DMS 273 (cell line): ENCODE data around the gene BIK.
"Not testable (repeated sequence)": the region's sequence is repeated elsewhere in the genome, so short reads cannot be mapped to it uniquely, and the experiment has no call there.

Experiments
- DNase-seq: peaks from one replicate; lab custom pipeline; 2025; ENCODE audit not compliant: unreplicated experiment; lab: John Stamatoyannopoulos, UW

BIK gene

DNA sequence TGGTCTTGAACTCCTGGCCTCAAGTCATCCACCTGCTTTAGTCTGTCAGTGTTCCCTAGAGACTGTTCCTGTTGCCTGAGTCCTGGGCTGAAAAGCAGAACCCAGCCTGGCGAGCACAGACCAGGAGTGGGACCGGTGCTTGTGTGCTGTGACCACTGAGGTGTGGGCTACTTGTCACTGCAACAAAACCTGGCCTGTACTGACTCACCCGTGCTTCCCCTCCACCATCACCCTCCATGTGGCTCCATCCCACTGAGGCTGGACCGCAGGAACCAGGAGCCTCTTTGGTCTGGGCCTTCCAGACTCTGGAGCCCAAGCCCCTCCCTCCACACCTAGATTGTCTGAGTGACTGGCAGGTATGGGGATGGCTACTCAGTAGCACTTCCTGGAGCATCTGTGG is 24.0 kb downstream of the BIK start:
- no peak for DNase-seq

DNA sequence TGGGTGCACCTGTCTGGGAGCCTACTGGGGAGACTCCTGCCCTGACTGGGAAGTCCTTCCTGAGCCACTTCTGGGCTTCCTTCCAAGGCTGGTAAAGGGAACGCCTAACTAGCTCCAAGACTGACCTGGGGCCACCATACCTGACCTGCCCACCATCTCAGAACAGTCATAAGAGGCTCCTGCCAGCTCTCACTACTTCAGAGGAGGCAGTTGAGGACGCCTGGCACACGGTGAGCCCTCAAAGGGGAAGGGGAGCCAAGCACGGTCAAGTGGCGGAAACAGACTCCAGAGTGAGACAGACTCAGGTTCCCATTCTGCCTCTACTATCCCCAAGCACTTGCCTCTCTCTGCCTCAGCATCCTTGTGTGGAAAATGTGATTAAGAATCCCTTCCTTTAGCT is 25.0 kb downstream of the BIK start:
- no peak for DNase-seq

DNA sequence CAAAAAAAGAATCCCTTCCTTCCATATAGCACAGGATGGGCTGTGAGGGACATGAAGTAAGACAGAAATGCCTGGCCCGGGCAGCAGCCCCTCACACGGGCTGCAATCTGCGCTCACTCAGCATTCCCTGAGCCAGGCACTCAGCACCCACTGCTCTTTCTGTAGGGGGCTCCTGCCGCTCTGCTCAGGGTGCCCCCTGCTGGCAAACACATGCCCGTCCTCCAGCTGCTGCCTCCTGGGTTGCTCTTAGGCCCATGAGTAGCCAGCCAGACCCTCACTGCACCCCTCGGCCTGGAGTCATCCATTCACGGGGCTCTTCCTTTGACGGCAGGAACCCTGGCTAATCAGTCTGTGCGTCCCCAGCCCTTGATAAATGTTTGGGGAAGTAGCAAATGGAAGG is 25.7 kb downstream of the BIK start:
- peak; percentile 46 for DNase-seq

DNA sequence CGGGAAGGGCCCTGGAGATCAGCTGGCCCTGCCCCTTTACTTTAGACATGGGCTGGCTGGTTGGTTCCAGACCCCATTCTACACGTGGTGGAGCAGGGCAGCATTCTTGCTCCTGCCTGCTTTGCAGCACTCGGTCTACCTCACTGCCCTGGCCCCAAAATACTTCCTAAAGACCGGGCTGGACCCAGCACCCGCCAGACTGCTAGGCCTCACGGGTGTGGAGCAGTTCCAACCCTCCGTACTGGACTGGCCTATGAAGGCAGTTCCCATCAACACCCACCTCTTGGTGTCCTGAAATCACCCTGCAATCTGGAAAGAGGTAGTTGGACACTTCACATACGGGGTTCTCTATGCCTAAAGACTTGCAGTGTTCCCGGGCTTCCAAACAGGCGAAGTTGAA is 26.3 kb downstream of the BIK start:
- no peak for DNase-seq

DNA sequence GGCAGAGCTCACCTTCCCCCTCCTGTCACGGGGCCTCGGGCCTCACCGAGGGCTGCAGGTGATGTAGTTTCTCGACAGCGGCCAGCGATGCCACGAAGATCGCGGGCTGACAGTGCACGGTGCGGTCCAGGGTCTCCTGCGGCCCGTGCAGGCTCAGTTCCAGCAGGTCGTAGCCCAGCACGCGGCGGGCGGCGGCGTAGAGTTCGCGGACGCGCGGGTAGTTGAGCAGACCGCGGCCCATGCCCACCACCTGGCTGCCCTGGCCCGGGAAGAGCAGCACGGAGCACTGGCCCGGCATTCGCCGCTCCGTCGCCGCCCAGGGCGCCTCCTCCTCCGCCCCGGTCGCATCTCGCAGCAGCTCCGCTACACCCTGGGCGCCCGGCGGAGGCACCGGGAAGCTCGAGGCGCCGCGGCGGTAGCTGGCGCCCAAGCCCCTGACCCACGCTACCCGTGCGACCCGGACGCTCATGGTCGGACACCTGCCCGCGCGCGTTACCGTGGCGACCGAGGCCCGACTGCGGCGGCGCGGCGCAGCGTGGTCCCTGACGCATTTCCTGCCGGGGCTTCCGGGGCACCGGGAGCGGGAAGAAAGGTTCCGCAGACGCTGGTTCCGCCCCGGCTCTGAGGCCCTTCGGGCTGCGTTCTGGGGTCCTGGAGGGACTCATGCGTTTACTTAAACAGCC is 32.5 kb downstream of the BIK start, which contains the start of gene MCAT:
Gene MCAT, minus strand, starts transcription at position 519 of the 683 bp plus-strand sequence. Its CDS starts 50 bp downstream, at position 469.
- peak; percentile 89 for DNase-seq

DNA sequence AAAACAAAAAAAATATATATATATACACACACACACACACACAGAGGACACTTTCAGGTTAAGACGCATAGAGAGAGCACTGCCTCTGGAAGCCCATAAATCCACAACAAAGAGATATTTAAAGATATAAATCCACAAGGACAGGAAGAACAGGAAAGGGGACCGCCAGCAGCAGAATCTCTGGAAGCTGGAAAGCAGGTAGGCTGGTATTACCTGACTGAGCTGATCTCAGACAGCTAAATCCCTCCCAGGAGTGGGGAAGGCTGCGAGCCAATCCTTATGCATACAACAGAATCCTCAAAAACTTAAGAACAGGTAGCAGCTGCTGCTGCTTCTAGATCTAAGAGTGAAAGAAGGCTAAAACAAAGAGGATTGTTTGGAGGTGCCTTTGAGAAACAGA is 34.4 kb downstream of the BIK start:
- DNase-seq = no peak

DNA sequence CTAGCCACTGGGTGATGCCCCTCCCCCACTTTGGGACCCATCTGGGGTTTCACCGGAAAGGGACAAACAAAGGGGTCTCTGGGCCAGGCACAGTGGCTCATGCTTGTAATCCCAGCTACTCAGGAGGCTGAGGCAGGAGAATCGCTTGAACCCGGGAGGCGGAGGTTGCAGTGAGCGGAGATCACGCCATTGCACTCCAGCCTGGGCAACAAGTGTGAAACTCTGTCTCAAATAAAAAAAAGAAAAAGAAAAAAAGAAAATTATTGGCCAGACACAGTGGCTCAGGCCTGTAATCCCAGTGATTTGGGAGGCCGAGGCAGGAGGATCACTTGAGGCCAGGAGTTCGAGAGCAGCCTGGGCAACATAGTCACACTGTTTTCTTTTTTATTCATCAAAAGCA is 34.8 kb downstream of the BIK start:
- not testable (repeated sequence) for DNase-seq

DNA sequence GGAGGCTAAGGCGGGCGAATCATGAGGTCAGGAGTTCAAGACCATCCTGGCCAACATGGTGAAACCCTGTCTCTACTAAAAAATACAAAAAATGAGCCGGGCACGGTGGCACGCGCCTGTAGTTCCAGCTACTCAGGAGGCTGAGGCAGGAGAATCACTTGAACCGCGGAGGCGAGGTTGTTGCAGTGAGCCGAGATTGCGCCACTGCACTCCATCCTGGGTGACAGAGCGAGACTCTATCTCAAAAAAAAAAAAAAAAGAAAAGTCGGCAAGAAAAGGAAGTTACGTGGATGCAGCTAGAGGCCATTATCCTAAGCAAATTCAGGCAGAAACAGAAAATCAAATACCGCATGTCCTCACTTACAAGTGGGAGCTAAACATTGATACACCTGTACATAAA is 35.8 kb downstream of the BIK start:
- DNase-seq = not testable (repeated sequence)

DNA sequence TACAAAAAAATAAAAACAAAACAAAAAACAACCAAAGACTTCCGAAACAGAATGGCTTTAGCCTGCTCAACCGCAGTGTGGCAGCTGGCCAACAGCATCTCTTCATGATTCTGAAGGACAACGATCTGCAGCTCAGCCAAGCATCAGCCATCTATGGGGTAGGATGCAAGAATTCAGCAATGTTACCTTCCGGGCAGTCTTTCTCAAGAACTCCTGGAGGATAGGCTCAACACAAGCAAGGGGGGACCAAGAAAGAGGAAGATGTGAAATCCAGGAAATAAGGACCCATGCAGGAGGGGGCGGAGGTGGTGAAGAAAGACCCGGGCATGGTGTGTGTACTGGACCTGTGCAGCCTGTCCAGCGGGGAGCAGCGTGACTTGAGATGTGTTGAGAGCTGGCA is 37.3 kb downstream of the BIK start:
- no peak for DNase-seq

DNA sequence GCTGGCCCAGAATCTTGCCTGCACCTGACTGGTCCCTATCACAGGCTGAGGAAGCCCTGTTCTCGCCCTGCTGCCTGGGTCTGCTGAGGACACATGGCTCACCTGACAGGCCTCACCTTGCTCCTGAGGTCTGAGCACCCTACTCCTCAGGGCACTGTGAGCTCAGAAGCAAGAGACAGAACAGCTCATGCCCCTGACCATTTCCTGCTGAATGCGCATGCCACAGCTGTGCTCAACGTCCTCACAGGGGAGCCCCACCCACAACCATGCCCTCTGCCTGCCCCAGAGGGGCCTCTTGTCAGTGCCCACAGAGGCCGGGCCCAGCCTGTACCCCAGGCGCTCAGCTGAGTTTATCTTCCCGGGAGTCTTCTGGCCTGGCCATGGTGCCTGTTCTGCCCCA is 38.0 kb downstream of the BIK start:
- DNase-seq = no peak

DNA sequence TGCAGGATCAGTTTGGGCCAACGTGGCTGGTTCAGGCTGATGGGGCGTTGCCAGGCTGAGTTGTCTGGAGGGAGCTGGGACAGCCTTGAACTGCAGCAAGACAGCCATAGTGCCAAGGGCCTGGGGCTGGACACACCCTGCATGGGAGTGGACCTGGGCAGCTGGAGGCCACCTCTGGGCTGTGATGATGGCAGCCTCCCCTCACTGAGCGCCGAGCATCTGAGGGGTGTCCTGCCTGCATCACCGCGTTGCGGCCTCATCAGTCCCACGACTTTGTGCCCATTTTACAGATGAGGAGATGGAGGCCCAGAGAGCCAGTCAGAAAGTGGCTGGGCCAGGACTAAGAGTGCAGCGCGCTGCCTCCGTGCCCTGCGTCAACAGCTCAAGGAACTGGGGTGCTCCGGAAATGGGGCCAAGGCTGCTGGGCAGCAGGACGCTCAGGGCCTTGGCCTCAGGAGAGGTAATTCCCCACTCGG is 40.2 kb downstream of the BIK start:
- DNase-seq = no peak

DNA sequence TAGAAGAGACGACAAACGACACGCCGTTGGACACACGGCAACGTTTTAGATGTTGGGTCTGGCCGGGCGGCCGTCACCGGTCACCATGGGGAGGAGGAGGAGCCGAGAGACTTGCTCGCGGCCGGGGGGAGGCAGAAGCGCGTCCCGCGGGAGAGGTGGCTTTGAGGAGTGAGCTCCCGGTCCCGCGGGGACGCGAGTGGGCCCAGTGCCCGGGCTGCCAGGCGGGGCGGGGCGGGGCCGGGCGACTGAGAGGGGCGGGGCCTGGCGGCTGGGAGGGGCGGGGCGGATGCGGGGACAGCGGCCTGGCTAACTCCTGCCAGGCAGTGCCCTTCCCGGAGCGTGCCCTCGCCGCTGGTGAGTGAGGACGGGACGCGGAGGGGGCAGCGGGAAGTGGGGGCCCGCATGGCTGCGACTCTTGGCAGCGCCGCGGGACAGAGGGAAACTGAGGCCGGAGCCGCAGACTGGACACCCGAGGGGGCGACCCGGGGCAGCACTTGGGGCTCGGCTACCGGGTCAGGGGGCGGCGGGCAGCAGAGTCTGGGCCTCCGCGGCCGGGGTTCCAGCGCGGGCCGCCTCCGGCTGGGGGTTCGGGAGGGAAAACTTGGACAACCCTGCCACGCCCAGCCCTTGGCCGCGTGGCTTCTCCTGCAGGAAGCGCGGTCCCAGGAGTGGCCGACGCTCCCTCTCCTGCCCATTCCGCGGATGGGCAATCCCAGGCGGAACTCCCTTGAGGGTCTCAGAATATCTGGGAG is 40.9 kb downstream of the BIK start, which contains the start of gene TSPO:
Gene TSPO, plus strand, starts transcription at position 309 of the 752 bp plus-strand sequence. CDS start 7,680 bp downstream, outside the sequence.
- DNase-seq = peak; percentile 60

DNA sequence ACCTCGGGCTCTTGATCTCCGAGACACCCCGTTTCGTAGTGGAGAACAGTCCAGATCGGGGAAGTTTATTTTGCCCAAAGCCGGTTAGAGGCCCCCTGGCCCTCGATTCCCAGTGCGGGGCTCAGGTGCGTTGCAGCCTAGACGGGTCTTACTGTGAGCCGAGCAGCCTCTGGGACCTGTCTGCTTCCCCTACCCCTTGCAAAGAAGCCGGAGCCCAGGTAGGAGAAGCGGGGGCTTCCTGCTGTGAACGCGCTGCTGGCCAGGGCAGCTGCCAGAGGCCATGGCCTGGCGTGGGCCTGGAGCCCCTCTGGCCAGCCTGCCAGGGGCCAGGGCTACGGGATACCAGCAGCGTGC is 41.4 kb downstream of the BIK start:
- no peak for DNase-seq

DNA sequence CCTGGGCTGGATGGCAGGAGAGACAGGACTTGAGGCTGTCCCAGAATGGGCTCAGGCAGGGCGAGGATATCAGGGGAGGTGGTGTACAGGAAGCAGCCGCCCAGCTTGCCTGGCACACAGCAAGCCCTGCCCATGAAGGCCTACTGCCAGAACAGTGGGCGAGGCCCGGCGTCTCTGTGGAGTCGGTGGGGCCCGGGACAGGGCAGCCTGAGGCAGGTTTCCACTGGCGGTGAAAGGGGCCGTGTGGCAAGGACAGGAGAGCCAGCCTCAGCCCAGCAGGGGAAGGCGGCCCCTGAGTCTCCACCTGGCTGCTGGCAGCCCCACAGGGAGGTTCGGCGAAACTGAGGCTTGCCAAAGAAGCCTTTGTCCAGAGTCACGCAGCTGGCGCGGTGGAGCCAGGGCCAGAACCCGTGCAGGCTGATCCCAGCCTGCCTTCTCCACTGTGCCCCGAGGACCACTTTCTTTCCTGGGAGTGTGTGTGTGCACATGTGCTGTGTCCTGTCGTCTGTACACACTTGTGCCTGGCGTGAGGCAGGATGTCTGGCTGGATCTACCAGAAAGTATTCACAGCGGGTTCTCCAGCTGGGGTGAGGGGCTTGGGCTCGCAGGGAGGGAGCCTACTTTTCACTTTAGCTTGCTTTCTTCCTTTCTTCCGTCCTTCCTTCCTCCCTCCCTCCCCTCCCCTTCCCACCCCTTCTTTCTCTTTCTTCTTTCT is 42.0 kb downstream of the BIK start:
- DNase-seq = peak; percentile 79

DNA sequence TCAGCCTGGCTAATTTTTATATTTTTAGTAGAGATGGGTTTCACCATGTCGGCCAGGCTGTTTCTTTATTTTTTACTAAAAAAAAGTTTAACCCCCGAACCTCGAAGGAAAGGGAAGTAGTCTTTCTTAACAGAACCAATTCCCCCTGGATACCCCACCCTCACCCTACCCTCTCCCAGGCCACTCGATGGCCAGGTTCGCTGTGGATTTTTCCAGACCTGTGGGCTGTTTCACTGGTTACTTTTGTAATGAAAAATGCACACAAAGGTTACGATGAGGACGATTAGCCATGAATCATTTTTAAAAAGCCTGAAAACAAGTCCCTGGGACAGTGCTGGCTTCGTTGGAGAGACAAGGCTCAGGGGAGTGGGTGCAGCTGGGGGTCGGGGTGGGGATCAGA is 43.3 kb downstream of the BIK start:
- no peak for DNase-seq

DNA sequence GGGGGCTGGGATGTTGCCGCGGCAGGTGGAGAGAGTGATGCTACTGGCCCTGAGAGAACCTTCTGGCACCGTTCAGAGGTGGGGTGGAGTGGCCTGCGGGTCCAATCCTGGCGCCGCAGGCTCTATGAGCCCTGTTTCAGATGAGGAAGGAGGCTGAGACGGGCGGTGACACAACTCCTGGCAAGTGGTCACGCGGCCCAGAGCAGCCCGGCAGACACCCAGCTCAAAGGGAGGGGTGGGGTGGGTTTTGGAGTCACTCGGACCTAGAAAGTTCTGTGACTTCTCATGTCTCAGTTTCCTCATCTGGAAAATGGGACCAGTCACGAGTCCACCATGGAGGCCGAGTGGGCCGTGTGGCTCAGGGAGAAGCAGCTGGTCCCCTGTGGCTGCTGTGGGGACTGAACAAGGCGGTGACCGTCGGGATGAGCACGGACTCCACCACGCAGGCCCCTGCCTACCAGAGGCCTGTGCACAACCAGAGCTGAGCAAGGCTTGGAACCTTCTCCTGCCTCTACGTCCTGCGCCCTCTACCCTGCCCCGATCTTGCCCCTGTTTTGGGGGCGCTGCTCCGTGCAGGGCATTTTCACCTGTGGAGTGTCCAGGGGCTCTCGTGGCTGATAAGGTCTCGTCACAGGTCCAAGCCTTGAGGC is 44.5 kb downstream of the BIK start:
- no peak for DNase-seq

DNA sequence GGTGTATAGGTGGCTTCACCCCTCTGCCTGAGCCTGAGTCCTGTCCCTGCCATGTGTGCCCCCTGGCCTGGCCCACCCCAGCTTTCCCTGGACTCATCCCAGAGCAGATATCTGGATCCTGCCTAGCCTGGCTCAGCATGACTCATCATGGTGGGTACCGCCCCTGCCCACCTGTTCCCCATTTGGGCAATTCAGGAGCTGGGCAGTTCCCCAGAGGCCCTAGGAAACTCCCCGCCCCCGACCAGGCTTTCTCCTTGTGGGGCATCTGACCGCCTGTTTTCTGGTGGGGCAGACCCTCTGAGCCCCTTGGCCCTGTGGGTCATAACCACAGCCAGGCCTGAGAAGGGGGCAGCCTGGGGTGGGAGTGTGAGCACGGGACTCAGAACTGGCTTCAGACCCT is 45.2 kb downstream of the BIK start:
- peak; percentile 80 for DNase-seq

DNA sequence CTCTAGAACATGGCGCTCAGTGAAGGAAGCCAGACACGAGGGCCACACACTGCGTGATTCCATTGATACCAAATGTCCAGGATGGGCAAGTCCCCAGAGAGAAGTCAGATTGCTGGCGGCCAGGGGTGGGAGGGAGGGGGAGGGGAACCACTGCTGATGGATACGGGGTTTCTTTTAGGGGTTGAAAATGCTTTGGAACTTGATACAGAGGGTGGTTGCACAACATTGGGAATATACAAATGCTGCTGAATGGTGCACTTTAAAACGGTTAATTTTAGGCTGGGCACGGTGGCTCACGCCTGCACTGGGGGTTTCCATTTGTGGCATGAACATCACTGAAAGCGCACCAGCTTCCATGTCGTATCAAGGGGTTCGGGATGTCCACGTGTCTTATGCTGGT is 45.9 kb downstream of the BIK start:
- DNase-seq = no peak

DNA sequence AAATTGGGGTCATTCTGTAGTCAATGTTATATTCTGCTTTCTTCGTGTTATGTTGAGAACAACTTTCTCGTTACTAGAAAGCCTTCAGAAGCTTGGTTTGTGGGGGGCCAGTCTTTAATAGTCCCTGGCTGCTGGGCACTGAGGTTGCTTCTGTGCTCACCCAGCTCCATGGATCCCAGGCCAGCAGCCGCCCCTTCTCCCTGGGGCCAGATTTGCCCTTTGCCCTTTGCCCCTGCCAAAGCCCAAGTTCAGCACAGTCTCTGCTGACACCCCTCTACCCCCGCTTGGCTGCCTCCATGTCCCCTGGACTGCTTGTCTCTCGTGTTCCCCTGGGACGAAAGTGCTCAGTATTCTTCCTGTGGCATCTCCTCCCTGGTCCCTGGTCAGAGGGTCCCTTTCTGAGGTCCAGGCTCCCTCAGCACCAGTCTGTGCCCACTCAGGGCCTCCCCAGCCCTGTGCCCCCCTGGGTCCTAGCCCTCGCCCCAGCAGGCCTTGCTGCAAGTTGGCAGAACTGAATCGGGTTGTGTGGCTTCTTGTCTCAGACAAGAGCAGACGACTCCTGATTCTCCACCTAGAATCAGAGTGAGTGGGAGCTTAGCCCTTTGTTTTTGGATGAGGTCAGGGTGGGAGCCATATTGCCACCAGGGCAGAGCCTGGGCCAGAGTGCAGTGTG is 47.5 kb downstream of the BIK start:
- DNase-seq = no peak

DNA sequence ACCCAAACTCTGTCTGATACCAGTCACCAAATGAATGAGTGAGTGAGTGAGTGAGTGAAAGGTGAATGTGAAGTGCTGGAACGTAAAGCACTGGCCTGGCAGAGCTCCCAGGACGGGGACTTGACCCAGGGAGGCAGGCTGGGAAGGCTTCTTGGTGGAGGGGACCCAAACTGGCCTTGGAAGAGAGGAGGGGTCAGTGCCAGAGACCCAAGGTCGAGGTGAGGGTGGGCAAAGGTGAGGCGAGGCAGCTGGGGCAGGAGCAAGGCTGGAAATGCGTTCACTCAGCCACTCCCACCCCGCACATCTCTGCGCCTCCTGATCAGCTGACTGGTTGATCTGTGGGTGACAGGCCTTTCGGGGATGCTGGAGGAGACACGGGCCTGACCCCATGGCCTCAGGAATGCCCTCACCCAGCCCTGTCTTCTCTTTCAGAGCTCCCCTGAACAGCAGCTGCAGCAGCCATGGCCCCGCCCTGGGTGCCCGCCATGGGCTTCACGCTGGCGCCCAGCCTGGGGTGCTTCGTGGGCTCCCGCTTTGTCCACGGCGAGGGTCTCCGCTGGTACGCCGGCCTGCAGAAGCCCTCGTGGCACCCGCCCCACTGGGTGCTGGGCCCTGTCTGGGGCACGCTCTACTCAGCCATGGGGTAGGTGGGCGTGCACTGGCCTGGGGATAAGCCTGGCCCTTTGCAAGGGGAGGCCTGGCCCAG is 48.4 kb downstream of the BIK start:
- DNase-seq = no peak
